PC-9 (cell line): ENCODE results near the gene KCNH8.

Source experiments
- EZH2 ChIP-seq: fragments of 200-600 bp; sonication (generic); IDR thresholded peaks from 2 replicates; pipeline ENCODE4 v1.8.0; 2017; ENCODE audit warnings: antibody characterized with exemption, low read depth
- TF ChIP-seq, protein P1 (sequence below): fragments of 200-600 bp; sonication (generic); conservative IDR thresholded peaks from 2 replicates; pipeline ENCODE4 v1.6.1; 2017; ENCODE audit warnings: mixed run types, antibody characterized with exemption, mild to moderate bottlenecking, moderate library complexity

DNA sequence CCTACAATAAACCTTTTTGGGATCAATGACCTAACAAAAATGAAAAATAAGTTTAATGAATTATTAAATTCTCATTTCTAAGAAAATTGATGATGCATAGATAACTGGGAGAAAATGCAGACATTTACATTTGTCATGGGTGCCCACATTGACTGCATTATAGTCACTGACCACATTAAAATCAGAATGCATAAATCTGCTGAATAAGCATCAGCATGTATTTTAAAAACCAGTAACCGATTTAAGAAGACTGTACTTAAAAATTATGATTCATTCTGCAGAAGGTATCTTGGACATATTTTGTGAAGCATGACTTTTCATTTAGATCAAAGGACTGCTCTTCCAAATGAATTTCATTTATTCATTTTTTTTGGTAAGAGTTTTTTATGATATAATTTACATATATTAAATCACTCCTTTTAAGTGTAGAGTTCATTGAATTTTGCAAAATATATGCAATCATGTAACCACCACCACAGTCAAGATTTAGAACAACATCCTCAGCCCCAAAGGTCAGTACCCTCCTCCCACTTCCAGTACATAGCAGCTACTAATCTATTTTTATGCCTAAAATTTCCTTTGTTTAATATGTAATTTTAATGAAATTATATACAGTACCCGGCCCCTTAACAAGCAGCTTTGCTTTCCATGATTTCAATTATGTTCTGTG lies 11.8 kb downstream of the KCNH8 start:
- TF ChIP-seq EZH2, result no peak
- TF ChIP-seq, protein P1, sequence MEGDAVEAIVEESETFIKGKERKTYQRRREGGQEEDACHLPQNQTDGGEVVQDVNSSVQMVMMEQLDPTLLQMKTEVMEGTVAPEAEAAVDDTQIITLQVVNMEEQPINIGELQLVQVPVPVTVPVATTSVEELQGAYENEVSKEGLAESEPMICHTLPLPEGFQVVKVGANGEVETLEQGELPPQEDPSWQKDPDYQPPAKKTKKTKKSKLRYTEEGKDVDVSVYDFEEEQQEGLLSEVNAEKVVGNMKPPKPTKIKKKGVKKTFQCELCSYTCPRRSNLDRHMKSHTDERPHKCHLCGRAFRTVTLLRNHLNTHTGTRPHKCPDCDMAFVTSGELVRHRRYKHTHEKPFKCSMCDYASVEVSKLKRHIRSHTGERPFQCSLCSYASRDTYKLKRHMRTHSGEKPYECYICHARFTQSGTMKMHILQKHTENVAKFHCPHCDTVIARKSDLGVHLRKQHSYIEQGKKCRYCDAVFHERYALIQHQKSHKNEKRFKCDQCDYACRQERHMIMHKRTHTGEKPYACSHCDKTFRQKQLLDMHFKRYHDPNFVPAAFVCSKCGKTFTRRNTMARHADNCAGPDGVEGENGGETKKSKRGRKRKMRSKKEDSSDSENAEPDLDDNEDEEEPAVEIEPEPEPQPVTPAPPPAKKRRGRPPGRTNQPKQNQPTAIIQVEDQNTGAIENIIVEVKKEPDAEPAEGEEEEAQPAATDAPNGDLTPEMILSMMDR, result no peak
